Testis (tissue), 5 donors: ENCODE data around the gene MIF4GD. TPM values are rescaled to one million over a fixed set of nuclear protein-coding genes. Genes with fewer than 3 reads are reported as not detected.

Experiments
- DNase-seq: peaks from one replicate; pipeline ENCODE4 v3.0.0-alpha.2; 2019
- H3K27ac ChIP-seq, 2 donors: fragments of 200-600 bp; sonication (generic); one replicate each; pipeline ENCODE4 v1.5.1; 2019
- H3K27me3 ChIP-seq: fragments of 200-600 bp; sonication (generic); one replicate; pipeline ENCODE4 v1.5.1; 2019
- H3K36me3 ChIP-seq: fragments of 200-600 bp; sonication (generic); one replicate; pipeline ENCODE4 v1.5.1; 2017; ENCODE audit warnings: low read depth; ENCODE audit errors: missing control alignments
- H3K4me1 ChIP-seq: fragments of 200-600 bp; sonication (generic); one replicate; pipeline ENCODE4 v1.5.1; 2019
- H3K4me3 ChIP-seq, 2 donors: fragments of 200-600 bp; sonication (generic); one replicate each; pipeline ENCODE4 v1.5.1; 2017 to 2019
- H3K9me3 ChIP-seq: fragments of 200-600 bp; sonication (generic); one replicate; pipeline ENCODE4 v1.5.1; 2017
- POLR2A ChIP-seq: fragments of 450-650 bp; IDR thresholded peaks from one replicate; pipeline ENCODE4 v1.6.1; 2017; ENCODE audit warnings: antibody characterized with exemption, mild to moderate bottlenecking, moderate library complexity
- WGBS, 2 donors: methylation state at CpG; one replicate each; pipeline ENCODE4 v1.1.5; 2018; 5-methylcytosine and 5-hydroxymethylcytosine counted together
- intact Hi-C: fragments of 100-400 bp; cut with DNase I; formaldehyde crosslinking; loops from one replicate; pipeline ENCODE4 v1.15.1; 2023; ENCODE audit warnings: low total_unique reads
- long read RNA-seq, 2 donors: transcript quantifications; one replicate each; lab custom pipeline, GENCODE V29; 2026
- polyA plus RNA-seq: library from polyadenylated mRNA; stranded (reverse); fragments of 350-450 nt; fragmentation: Illumina TruSeq; extraction: RNeasy Lipid Tissue Mini Kit (QIAGEN cat#74804); gene quantifications from one replicate; pipeline ENCODE4 v1.2.3, GENCODE V29; 2014; ENCODE audit warnings: low read depth, low replicate concordance; ENCODE audit not compliant: insufficient read depth
- total RNA-seq, 2 donors: library from RNA; depleted of rRNA; stranded (reverse); fragments of >200 nt; gene quantifications; one replicate each; pipeline ENCODE4 v1.2.3, GENCODE V29; 2016
- TF ChIP-seq, protein P1 (sequence below), 3 experiments: fragments of 450-650 bp in 2 of 3; fragments of 200-600 bp in 1 of 3; sonication (generic) in 1 of 3; IDR thresholded peaks; one replicate each; pipeline ENCODE4 v1.5.1; 2016 to 2019; ENCODE audit warnings: antibody characterized with exemption in 3 of 3, mild to moderate bottlenecking in 2 of 3, moderate library complexity in 1 of 3

The MIF4GD gene, protein sequence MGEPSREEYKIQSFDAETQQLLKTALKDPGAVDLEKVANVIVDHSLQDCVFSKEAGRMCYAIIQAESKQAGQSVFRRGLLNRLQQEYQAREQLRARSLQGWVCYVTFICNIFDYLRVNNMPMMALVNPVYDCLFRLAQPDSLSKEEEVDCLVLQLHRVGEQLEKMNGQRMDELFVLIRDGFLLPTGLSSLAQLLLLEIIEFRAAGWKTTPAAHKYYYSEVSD
- total RNA-seq, result 10 to 100 TPM; 34.5 to 35.3 TPM
- polyA plus RNA-seq, result 37.1 TPM
- long read RNA-seq, donor 1, transcript MIF4GD-202 (6 exons, 1,306 nt), result major isoform, 5 of 55 reads
- long read RNA-seq, donor 1, partial matches to known transcripts, result 44 of 55 reads
- long read RNA-seq, donor 1, other reads (novel, unspliced or antisense), result 0 of 55 reads
- long read RNA-seq, donor 2, partial matches to known transcripts, result 11 of 15 reads
- long read RNA-seq, donor 2, other reads (novel, unspliced or antisense), result 0 of 15 reads

DNA sequence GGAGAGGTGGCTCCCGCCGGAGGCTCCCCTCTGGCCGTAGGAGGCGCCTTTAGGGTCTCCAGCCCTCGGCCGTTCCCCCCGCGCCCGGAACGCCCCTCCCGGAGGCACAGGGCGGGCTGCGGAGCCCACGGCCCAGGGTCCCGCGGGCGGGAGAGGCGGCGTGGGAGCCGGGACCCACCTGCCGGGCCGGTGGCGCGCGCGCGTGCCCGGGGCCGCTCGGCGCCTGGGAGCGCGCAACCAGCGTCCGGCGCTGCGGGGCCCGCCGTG is at the start of gene MIF4GD:
MIF4GD (minus strand) TSS at position 266 of the 267 bp plus-strand sequence. CDS start 1,036 bp downstream, outside the sequence.
- Histone ChIP-seq H3K9me3 (no peaks in the 10 kb centered on the region), H3K4me1 (peaks cover 16% of the 10 kb centered on the region), H3K27ac (peak within 1 kb of the TSS; percentile 81 to 86), H3K27me3 (no peaks in the 10 kb centered on the region), H3K4me3 (peak within 1 kb of the TSS; percentile 73 to 78), H3K36me3 (no peaks in the 10 kb centered on the region)
- no peak for TF ChIP-seq POLR2A
- TF ChIP-seq, protein P1, sequence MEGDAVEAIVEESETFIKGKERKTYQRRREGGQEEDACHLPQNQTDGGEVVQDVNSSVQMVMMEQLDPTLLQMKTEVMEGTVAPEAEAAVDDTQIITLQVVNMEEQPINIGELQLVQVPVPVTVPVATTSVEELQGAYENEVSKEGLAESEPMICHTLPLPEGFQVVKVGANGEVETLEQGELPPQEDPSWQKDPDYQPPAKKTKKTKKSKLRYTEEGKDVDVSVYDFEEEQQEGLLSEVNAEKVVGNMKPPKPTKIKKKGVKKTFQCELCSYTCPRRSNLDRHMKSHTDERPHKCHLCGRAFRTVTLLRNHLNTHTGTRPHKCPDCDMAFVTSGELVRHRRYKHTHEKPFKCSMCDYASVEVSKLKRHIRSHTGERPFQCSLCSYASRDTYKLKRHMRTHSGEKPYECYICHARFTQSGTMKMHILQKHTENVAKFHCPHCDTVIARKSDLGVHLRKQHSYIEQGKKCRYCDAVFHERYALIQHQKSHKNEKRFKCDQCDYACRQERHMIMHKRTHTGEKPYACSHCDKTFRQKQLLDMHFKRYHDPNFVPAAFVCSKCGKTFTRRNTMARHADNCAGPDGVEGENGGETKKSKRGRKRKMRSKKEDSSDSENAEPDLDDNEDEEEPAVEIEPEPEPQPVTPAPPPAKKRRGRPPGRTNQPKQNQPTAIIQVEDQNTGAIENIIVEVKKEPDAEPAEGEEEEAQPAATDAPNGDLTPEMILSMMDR (IDR thresholded peaks at IDR 0.05), result no peak
- DNase-seq, result no peak
- 0% methylated on average over 19 of the region's 39 CpGs; no CpG with 5 or more reads in 1 of the 2 donors for WGBS, 2 donors
- intact Hi-C loops, result no loop called here

DNA sequence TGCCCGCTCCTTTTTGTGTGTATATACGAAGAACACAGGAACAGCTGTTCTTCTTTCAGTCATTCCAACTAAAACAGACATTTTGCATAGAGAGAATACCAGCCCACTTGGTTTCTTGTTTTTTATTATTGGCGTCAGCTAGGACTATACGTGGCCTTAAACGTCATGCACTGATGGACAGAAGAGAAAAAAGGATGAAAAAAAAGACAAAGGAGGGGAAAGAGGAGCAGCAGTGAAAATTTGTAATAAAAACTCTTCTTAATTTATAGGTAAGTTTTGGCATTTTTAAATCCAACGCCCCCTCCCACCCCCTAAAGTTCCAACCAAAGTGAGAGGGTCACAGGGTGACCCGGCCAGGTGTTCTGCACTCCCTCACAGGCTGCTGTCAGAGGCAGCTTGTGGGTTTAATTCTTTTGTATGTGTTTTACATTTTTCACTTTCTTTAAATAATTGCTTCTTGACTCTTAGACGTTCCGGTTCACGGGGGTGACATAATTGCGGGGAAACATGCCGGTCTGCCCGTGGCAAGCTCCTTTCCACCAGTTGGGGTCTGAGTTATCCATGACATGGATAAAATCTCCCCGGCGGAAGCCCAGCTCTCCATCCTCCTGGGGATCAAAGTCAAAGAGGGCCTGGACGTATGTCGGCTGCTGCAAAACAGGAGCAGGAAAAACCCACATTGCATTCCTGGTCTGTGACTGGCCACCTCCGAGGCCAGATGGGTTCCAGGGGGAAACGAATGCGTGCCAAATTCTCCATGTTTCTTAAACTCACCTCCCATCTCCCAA is 49.1 kb upstream of the MIF4GD start:
- no peak for TF ChIP-seq POLR2A
- TF ChIP-seq, protein P1 (IDR thresholded peaks at IDR 0.05), result no peak
- intact Hi-C loops, result loop anchor here (5.0 kb wide), 1 partner anchor 87 kb away; the partner anchor contains the start of gene GRB2
- Histone ChIP-seq H3K4me1 (no peaks in the 10 kb centered on the region), H3K36me3 (no peaks in the 10 kb centered on the region), H3K9me3 (no peaks in the 10 kb centered on the region), H3K27ac (no peak overlapping the region), H3K27me3 (no peaks in the 10 kb centered on the region), H3K4me3 (no peak overlapping the region)
- no peak for DNase-seq
- 84 to 87% methylated on average over 20 of the region's 20 CpGs for WGBS, 2 donors

DNA sequence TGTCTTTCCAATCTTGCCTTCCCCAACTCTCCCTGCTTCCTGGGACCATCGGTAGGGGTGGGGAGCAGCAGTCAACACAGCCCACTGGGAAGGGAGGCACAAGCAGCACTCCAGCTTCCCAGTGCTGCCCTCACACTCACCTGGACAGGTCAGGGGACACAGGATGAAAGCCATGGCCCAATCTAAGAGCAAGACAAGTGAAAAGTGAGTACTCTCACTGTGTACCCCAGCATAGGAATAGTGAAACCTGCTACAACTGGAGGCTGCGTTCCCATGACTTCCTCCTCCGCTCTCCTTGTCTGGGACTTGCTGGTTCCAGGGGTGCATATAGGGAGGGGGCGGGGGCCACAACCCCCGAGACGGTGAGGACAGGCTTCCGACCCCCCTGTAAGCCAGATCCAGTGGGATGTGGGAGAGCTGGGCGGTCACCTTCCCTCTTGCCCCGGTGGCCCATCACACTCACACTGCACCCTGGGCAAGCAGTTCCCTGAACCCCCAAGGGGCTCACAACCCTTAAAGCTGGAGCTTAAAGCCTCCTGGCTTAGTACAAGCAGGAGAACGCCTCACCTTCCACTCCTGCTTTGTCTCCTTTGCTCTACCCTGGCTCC is 47.7 kb upstream of the MIF4GD start:
- DNase-seq, result no peak
- 86 to 87% methylated on average over 10 of the region's 10 CpGs for WGBS, 2 donors
- H3K27me3 ChIP-seq, result no peaks in the 10 kb centered on the region
- no peaks in the 10 kb centered on the region for H3K36me3 ChIP-seq
- H3K4me3 ChIP-seq, result no peak overlapping the region
- no peaks in the 10 kb centered on the region for H3K9me3 ChIP-seq
- intact Hi-C loops, result no loop called here
- H3K27ac ChIP-seq, result no peak overlapping the region
- TF ChIP-seq, protein P1 (IDR thresholded peaks at IDR 0.05), result no peak
- no peak for TF ChIP-seq POLR2A
- H3K4me1 ChIP-seq, result no peaks in the 10 kb centered on the region

DNA sequence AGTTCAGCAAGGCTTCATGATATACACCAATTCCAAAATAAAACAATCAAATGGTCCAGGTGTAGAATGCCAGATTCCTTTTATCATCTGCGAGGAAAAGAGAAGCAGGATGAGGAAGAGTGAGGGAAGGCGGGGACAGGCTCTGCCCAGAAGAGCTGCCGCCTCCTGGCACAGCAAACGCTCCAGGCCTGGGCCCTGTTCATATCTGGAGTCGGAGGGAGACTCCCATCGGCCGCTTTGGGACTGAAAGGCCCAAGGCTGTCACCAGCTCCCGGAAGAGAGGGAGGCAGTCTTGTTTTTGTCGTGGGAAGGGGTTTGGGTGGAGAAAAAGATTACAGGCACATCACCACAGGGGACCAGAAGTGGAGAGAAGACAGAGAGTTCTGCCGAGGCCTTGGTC is 47.2 kb upstream of the MIF4GD start:
- no peak for DNase-seq
- no peak overlapping the region for H3K27ac ChIP-seq
- H3K9me3 ChIP-seq, result no peaks in the 10 kb centered on the region
- no peaks in the 10 kb centered on the region for H3K36me3 ChIP-seq
- no peak for TF ChIP-seq POLR2A
- TF ChIP-seq, protein P1 (IDR thresholded peaks at IDR 0.05), result no peak
- no peak overlapping the region for H3K4me3 ChIP-seq
- no peaks in the 10 kb centered on the region for H3K27me3 ChIP-seq
- no peaks in the 10 kb centered on the region for H3K4me1 ChIP-seq
- intact Hi-C loops, result no loop called here
- WGBS, 2 donors, result 69 to 75% methylated on average over 10 of the region's 10 CpGs
